Sigmoid colon (tissue), 4 donors: ENCODE data around the gene FILIP1.

Experiments
- POLR2A ChIP-seq, 2 donors: fragments of 450-650 bp; IDR thresholded peaks; one replicate each; pipeline ENCODE4 v1.6.1; 2016; ENCODE audit warnings: antibody characterized with exemption in 2 of 2, mild to moderate bottlenecking in 2 of 2, moderate library complexity in 2 of 2
- POLR2AphosphoS5 ChIP-seq, 4 donors: sonication (generic); formaldehyde crosslinking; IDR thresholded peaks; one replicate each; pipeline ENCODE4 v1.6.1; 2017; ENCODE audit warnings: antibody characterized with exemption in 4 of 4
- TF ChIP-seq, protein P1 (sequence below), 4 experiments: fragments of 450-650 bp in 3 of 4; fragments of 200-600 bp in 1 of 4; IDR thresholded peaks; one replicate each; pipeline ENCODE4 v1.5.1; 2016 to 2019; ENCODE audit warnings: antibody characterized with exemption in 4 of 4, mild to moderate bottlenecking in 3 of 4, moderate library complexity in 2 of 4

DNA sequence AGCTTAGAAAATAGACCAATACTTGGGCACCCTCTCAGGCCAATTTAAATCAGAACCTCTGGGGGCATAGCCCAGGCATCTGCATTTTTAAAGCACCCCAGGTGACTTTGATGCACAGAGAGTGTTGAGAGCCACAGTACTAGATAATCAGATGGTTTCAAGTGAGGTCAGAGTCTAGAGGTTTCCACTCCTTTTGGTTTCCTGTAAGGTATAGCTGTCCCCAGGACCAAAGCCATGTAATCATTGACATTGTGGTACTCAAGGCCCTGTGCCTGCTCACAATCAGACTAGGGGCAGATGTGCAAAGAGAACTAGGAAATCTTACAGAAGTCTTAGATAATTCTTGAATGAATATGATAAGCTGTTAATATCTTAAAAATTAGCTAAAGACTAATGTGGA is 9.1 kb downstream of the FILIP1 start:
- TF ChIP-seq, protein P1, sequence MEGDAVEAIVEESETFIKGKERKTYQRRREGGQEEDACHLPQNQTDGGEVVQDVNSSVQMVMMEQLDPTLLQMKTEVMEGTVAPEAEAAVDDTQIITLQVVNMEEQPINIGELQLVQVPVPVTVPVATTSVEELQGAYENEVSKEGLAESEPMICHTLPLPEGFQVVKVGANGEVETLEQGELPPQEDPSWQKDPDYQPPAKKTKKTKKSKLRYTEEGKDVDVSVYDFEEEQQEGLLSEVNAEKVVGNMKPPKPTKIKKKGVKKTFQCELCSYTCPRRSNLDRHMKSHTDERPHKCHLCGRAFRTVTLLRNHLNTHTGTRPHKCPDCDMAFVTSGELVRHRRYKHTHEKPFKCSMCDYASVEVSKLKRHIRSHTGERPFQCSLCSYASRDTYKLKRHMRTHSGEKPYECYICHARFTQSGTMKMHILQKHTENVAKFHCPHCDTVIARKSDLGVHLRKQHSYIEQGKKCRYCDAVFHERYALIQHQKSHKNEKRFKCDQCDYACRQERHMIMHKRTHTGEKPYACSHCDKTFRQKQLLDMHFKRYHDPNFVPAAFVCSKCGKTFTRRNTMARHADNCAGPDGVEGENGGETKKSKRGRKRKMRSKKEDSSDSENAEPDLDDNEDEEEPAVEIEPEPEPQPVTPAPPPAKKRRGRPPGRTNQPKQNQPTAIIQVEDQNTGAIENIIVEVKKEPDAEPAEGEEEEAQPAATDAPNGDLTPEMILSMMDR (IDR thresholded peaks at IDR 0.05) = no peak
- TF ChIP-seq POLR2AphosphoS5 (IDR thresholded peaks at IDR 0.05) (no peak), POLR2A (IDR thresholded peaks at IDR 0.05) (no peak)
